Stomach smooth muscle (tissue), 2 donors: ENCODE data around the gene GSS.
A peak's percentile ranks its signal among the peaks of the same experiment; 100 is the strongest.
"Not testable (repeated sequence)": the region's sequence is repeated elsewhere in the genome, so short reads cannot be mapped to it uniquely, and the experiment has no call there.

Source experiments
- H3K27ac ChIP-seq: one replicate; pipeline ENCODE4 v1.7.0; 2013; ENCODE audit warnings: mild to moderate bottlenecking, low read length, inconsistent platforms
- H3K27me3 ChIP-seq, 2 donors: one replicate each; pipeline ENCODE4 v1.7.0; 2013; ENCODE audit warnings: low read length in 2 of 2; ENCODE audit not compliant: insufficient read depth in 2 of 2, control insufficient read depth in 1 of 2
- H3K36me3 ChIP-seq, 2 donors: one replicate each; pipeline ENCODE4 v1.7.0; 2013; ENCODE audit warnings: low read length in 2 of 2; ENCODE audit not compliant: control insufficient read depth in 2 of 2, insufficient read depth in 2 of 2
- H3K4me1 ChIP-seq: one replicate; pipeline ENCODE4 v1.7.0; 2013; ENCODE audit warnings: low read length; ENCODE audit not compliant: control insufficient read depth, insufficient read depth
- H3K4me3 ChIP-seq, 2 donors: one replicate each; pipeline ENCODE4 v1.7.0; 2013; ENCODE audit warnings: low read length in 2 of 2
- H3K9ac ChIP-seq, 2 donors: one replicate each; pipeline ENCODE4 v1.7.0; 2013; ENCODE audit warnings: low read length in 2 of 2, mild to moderate bottlenecking in 1 of 2
- H3K9me3 ChIP-seq, 2 donors: one replicate each; pipeline ENCODE4 v1.7.0; 2013; ENCODE audit warnings: low read length in 2 of 2; ENCODE audit not compliant: control insufficient read depth in 2 of 2
- donor health status: healthy.
- donor health status: Pancreatic carcinoma.

GSS gene

GRCh38 chr20:34922654-34923381 is 32.8 kb downstream of the GSS start:
- Histone ChIP-seq H3K27me3 (no peaks in the 10 kb centered on the region), H3K9ac (no peak overlapping the region), H3K9me3 (no peaks in the 10 kb centered on the region), H3K4me1 (peaks cover 4% of the 10 kb centered on the region), H3K36me3 (peaks cover 52 to 56% of the 10 kb centered on the region in 2 donors), H3K4me3 (no peak overlapping the region), H3K27ac (no peak overlapping the region)

- Histone ChIP-seq H3K9me3 (no peaks in the 10 kb centered on the region), H3K4me3 (no peak overlapping the region), H3K36me3 (peaks cover 44 to 47% of the 10 kb centered on the region in 2 donors), H3K9ac (no peak overlapping the region), H3K27me3 (no peaks in the 10 kb centered on the region), H3K4me1 (peaks cover 2% of the 10 kb centered on the region), H3K27ac (no peak overlapping the region)
Observed at GRCh38 chr20:34921436-34921835, 34.2 kb downstream of the GSS start.

DNA sequence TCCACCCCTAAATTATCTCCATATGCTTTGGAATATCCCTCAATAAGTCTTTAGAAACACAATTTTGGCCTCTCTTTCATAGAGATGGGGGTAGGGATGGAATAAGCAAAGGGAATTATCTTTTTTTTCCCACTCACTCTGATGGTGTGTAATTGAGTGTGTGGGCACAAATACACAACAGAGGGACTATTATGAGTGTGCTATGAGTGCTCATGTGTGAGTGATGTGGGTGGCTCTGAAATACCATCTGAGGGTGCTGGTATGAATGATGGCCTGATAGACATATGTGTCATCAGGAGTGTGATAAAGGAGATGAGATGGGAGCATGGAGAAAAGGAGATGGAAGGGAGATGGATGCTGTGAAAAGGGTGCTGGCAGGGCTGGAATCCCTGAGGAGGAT is 35.6 kb downstream of the GSS start:
- Histone ChIP-seq H3K36me3 (peaks cover 33 to 35% of the 10 kb centered on the region in 2 donors), H3K4me3 (no peak overlapping the region), H3K27me3 (no peaks in the 10 kb centered on the region), H3K9ac (no peak overlapping the region), H3K9me3 (no peaks in the 10 kb centered on the region), H3K4me1 (peaks cover 2% of the 10 kb centered on the region), H3K27ac (no peak overlapping the region)

DNA sequence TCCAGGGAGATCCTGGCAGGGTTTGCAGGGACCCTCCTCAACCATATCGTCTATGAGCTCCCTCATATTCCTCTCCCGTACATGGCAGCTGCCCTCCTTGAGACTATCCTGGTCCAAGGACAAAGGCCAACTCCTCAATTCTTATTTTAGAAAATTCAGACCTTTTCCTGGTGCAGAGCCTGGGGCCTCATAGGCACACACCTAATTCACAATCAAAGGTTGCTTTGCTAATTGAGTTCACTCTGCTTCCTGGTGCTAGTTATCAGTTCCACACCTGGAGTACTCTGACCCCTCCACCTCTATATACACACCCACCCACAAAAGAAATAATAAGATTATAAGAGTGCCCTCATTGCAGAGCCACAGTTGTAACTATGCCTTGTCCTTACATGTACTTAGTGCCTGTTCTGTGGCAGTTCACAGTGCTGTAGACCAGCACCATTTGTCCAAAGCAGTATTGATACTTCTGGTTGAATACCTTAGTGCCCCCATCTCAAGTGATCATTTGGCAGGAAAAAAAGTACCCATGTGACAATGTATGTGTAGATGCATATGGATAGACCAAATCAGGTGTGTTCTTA is 38.7 kb downstream of the GSS start:
- H3K27ac ChIP-seq: no peak overlapping the region
- no peak overlapping the region for H3K4me3 ChIP-seq
- H3K9me3 ChIP-seq: no peaks in the 10 kb centered on the region
- no peaks in the 10 kb centered on the region for H3K4me1 ChIP-seq
- peaks cover 28 to 30% of the 10 kb centered on the region in 2 donors for H3K36me3 ChIP-seq
- H3K9ac ChIP-seq: no peak overlapping the region
- H3K27me3 ChIP-seq: no peaks in the 10 kb centered on the region

GRCh38 chr20:34915749-34916455 is 39.7 kb downstream of the GSS start:
- Histone ChIP-seq H3K9me3 (no peaks in the 10 kb centered on the region), H3K4me3 (no peak overlapping the region), H3K4me1 (no peaks in the 10 kb centered on the region), H3K27ac (no peak overlapping the region), H3K36me3 (peaks cover 21 to 22% of the 10 kb centered on the region in 2 donors), H3K27me3 (no peaks in the 10 kb centered on the region), H3K9ac (no peak overlapping the region)

DNA sequence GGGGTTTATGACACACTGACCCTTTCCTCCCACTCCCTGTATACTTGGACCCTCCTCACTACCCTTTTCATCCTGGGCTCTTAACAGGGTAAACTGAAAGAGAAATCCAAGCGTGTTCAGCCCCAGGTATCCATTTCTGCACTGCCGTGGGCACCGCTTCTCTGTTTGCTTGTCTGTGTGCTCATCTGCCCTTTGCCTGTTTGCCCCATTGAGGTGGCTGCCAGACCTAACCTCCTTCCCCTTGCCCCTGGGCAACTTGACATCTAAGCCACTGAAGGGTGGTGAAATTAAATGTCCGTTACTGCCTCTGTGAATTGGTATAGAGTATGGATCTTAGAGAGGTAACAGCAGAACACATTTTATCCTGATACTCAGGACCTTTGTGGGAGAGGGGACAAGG is 40.5 kb downstream of the GSS start:
- Histone ChIP-seq H3K36me3 (peaks cover 14 to 15% of the 10 kb centered on the region in 2 donors), H3K4me1 (no peaks in the 10 kb centered on the region), H3K27ac (no peak overlapping the region), H3K27me3 (no peaks in the 10 kb centered on the region), H3K9ac (no peak overlapping the region), H3K9me3 (no peaks in the 10 kb centered on the region), H3K4me3 (no peak overlapping the region)

DNA sequence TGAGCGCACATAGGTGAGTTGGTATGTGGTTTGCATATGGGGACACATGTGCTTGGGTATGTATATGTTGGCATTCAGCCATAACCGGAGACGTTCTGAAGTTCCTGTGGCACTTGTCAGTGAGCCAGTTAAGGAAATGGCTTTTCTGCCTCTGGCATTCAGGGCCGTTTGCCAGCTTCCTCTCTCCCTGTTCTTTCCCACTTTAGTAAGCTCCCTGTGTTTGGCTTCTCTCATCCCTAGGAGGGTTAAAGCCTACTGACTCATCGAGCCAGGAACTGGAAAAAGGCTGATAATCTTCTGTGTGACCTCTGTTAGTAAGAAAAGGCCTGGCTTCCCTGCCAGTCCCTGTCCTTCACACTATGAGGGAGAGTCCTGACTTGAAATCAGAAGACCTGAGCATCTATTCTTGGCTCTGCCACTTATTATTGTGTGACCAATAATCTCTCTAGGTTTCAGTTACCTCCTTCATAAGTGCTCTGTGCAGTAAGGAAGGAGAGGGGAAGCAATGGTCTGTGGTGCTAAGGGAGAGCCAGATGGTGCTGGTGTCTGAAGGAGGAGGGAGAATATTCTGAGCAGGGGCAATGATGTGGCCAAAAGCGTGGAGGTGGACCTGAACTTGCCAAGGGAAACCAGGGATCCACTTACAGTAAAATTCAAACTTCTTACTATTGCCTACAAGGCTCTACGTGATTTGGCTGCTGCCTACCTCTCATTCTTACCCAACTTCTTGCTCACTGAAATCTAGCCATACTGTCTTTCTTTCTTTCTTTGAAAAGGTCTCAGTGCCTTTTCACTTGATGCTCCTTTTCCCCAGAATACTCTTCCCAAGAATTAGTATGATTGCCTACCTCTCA is 47.8 kb downstream of the GSS start:
- H3K9ac ChIP-seq: peak overlapping the region; percentile 21 to 40

GRCh38 chr20:34904202-34904621 is 51.4 kb downstream of the GSS start:
- Histone ChIP-seq H3K4me1 (peaks cover 11% of the 10 kb centered on the region), H3K27ac (no peak overlapping the region), H3K36me3 (no peaks in the 10 kb centered on the region), H3K27me3 (no peaks in the 10 kb centered on the region), H3K4me3 (no peak overlapping the region), H3K9me3 (no peaks in the 10 kb centered on the region), H3K9ac (no peak overlapping the region)

More for the DNA sequence above, 47.8 kb downstream of the GSS start:
- peak overlapping the region; percentile 14 to 15 for H3K4me3 ChIP-seq
- H3K36me3 ChIP-seq: no peaks in the 10 kb centered on the region
- no peaks in the 10 kb centered on the region for H3K9me3 ChIP-seq
- H3K27ac ChIP-seq: peak overlapping the region; percentile 69
- H3K27me3 ChIP-seq: no peaks in the 10 kb centered on the region
- H3K4me1 ChIP-seq: peaks cover 11% of the 10 kb centered on the region

DNA sequence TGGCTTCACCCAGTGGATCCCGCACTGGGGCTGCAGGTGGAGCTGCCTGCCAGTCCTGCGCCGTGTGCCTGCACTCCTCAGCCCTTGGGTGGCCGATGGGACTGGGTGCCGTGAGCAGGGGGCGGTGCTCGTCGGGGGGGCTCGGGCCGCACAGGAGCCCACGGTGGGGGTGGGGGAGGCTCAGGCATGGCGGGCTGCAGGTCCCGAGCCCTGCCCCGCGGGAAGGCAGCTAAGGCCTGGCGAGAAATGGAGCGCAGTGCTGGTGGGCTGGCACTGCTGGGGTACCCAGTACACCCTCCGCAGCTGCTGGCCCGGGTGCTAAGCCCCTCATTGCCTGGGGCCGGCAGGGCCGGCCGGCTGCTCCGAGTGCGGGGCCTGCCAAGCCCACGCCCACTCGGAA is 56.9 kb downstream of the GSS start:
- H3K9me3 ChIP-seq, H3K36me3 ChIP-seq, H3K27me3 ChIP-seq, H3K27ac ChIP-seq, H3K9ac ChIP-seq, H3K4me3 ChIP-seq: not testable (repeated sequence)
- H3K4me1 ChIP-seq: peaks cover 13% of the 10 kb centered on the region

DNA sequence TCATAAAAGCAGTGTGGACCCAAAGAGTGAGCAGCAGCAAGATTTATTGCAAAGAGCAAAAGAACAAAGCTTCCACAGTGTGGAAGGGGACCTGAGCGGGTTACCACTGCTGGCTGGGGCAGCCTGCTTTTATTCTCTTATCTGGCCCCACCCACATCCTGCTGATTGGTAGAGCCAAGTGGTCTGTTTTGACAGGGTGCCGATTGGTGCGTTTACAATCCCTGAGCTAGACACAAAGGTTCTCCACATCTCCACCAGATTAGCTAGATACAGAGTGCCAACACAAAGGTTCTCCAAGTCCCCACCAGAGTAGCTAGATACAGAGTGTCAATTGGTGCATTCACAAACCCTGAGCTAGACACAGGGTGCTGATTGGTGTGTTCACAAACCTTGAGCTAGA is 57.5 kb downstream of the GSS start:
- H3K27ac ChIP-seq, H3K9me3 ChIP-seq, H3K36me3 ChIP-seq, H3K4me3 ChIP-seq, H3K27me3 ChIP-seq, H3K9ac ChIP-seq: not testable (repeated sequence)
- H3K4me1 ChIP-seq: peaks cover 13% of the 10 kb centered on the region
